Measurements from ENCODE around the gene ATP9A. TPM values are rescaled to one million over a fixed set of nuclear protein-coding genes. Genes with fewer than 3 reads are reported as not detected.

ATP9A gene
- total RNA-seq, 1 donor from 2014 or later, result 35.8 TPM

Other genes starting within 250 kb of the ATP9A start
- 7.4 TPM for gene NFATC2, start 225.7 kb downstream of the ATP9A start, total RNA-seq
- gene SALL4, start 34.1 kb upstream of the ATP9A start, total RNA-seq, result not detected